SHP77 (cell line): Measurements from ENCODE around the gene CCSER1.
"Not testable (repeated sequence)": the region's sequence is repeated elsewhere in the genome, so short reads cannot be mapped to it uniquely, and the experiment has no call there.

Experiments used
- DNase-seq, 2 experiments: peaks; one replicate each; lab custom pipeline; 2025; lab: John Stamatoyannopoulos, UW

The CCSER1 gene

DNA sequence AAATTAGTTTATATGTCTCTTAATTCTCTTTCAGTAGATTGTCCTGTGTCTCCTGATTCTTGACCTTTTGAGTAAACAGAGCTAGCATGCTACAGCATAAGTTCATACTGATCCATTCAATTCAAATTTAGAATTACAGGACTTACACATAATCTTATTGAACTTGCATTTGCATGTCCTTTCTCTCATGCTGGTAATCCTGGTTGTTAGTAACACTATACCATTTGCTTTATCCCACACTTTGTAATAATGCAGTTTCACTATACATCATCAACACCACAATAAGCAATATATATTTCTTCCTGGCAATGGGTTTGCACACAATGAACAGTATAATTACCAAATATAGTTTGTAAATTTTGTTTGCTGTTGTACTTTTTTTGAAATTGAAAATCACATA, 1239.4 kb downstream of the CCSER1 start:
- no peak for DNase-seq

- no peak for DNase-seq
Measured at GRCh38 chr4:91369116-91369515, 1241.9 kb downstream of the CCSER1 start.

GRCh38 chr4:91373546-91373945, 1246.4 kb downstream of the CCSER1 start:
- no peak for DNase-seq

DNA sequence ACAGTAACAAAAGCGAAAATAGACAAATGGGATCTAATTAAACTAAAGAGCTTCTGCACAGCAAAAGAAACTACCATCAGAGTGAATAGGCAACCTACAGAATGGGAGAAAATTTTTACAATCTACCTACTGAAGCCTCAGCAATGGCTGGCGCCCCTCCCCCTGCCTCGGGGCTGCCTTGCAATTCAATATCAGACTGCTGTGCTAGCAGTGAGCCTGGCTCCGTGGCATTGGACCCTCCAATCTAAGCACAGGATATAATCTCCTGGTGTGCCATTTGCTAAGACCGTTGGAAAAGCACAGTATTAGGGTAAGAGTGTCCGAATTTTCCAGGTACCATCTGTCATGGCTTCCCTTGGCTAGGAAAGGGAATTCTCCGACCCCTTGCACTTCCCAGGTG, 1278.2 kb downstream of the CCSER1 start:
- not testable (repeated sequence) for DNase-seq

DNA sequence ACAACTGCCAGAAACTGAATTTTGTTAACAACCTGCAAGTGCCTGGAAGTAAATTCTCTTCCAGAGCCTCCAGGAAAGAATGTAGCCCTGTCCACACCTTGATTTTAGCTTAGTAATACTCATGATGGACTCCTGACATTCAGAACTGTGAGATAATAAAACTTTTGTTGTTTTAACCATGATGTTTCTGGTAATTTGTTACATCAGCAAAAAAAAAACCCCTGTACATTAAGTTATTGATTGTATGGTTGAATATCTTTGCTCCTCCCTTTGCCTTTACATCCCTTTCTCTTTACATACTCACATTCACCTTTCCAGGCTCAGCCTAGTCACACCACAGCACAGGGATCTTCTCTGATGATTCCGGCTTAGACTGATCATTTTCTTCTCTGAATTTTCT, 1294.8 kb downstream of the CCSER1 start:
- DNase-seq = no peak

GRCh38 chr4:91426725-91427124, 1299.5 kb downstream of the CCSER1 start:
- no peak for DNase-seq

- no peak for DNase-seq
Measured at GRCh38 chr4:91427171-91427570, 1300.0 kb downstream of the CCSER1 start.

DNA sequence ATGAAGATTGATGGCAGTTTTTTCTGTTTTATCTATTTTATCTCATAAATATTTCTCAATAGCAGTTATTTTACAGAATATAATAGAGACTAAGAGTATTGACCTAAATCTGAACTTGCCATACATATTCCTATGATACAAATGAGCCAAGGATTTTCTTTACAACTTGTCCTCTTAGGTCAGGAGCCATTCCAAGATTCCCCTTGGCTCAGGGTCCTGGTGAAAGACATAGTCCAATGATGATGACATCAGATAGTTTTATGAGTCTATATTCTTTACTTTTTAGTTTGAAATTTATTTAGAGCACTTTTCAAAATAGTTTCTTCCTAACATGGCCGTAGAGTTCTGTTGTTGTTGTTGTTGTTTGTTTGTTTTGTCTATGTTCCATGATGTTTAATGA, 1307.4 kb downstream of the CCSER1 start:
- DNase-seq = no peak

DNA sequence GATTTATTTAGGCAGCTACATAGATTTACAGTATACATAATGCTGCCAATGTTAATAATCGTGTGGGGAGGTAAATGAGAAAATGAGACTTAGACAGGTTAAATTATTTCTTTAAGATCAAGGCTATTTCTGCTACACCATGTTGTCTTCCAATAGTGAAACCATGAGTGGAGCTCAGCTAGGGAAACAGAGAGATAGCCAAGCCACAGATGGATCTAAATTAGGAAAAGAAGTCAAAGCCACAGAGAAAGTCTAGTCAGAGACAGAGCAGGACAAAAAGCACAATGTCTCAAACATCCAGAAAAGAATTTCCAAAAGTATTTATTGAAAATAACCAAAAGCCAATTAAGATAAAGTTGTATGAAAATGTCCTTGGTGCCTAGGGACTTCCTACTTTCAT, 1309.4 kb downstream of the CCSER1 start:
- DNase-seq = no peak

- no peak for DNase-seq
Measured at GRCh38 chr4:91447168-91447567, 1320.0 kb downstream of the CCSER1 start.

DNA sequence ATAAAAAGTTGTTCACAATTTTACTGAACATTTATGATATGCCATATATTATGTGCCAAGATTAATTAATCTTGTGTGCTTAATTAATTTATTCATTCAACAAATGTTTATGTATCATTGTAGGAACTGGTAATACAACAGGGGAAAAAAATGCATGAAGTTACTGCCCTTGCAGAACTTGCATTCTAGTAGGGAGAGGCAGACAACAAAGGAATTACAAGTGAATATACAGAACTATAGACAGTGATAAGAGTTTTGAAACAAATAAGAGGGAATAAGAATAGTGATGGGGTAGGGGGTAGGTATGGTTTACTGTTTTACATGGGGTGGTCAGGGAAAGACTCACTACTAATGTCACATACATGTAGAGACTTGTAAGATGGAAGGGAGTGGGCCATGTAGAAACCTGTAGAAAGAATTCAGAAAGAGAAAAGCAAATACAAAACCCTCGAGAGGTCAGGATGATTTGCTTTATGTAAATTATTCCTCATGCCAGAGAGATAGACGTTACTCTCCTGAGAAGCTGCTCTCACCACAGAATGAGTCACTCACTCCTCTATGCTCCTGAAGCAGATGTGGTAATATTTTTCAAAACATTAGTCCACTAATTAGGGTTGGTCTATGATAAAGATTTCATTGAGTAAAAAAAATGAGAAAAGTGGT, 1321.6 kb downstream of the CCSER1 start:
- no peak for DNase-seq

- no peak for DNase-seq
Measured at GRCh38 chr4:91454111-91454510, 1326.9 kb downstream of the CCSER1 start.

GRCh38 chr4:91462566-91462965, 1335.4 kb downstream of the CCSER1 start:
- DNase-seq = not testable (repeated sequence)

GRCh38 chr4:91470671-91471070, 1343.5 kb downstream of the CCSER1 start:
- no peak for DNase-seq

DNA sequence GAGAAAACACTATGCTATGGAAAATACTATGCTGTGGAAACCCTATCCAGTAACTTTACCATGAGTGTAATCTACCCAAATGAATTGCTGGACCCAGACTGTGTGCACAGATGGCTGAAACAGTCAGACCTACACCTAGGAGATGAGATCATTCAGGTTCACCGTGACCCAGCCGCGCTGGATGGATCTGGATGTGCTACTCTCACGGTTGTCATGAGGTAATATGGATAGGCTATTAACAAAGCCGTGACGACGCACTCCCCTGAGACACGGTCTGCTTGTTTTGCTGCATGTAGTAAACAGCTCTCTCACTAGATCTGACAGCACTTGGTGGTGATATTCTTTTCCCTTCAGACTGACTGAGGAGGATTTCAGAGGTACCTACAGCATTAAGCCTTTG, 1344.1 kb downstream of the CCSER1 start:
- no peak for DNase-seq

- DNase-seq = no peak
Measured at GRCh38 chr4:91472046-91472445, 1344.9 kb downstream of the CCSER1 start.

- no peak for DNase-seq
Measured at GRCh38 chr4:91485415-91485814, 1358.2 kb downstream of the CCSER1 start.

- no peak for DNase-seq
Measured at GRCh38 chr4:91488946-91489345, 1361.8 kb downstream of the CCSER1 start.

DNA sequence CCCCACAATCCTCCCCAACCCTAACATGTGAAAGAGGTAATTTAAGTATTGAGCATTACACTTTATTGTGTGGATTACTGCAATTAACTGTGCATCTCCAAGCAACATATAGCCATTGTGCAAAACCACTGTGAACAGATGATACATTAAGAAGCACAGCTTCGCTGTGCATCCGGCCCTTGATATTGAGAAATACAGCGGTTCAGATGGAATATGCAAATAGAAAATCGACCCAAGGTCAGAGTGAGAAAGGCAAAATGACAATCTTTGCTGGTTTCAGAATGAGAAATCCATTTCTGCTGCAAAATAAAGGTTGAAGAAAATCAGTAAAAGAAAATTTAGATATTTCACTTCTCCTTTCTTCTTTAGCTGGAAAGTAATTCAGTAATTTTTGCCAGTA, 1370.7 kb downstream of the CCSER1 start:
- DNase-seq = no peak

DNA sequence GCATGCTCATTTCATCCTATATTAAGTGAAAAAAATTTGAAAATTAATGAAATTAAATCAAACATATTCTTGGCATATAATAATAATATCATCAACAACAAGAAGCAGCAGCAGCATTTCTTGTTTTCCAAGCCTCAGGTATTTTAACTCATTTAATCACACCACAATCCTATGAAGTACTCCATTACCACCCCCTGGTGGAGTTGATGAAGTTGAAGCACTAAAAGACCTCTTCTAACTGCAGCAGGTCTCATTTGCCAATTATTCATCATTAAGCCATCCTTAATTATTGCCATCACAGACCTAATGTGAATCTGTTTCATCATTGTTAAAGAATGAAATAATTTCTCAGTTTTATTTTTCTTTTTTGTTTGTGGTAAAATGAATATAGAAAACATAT, 1375.2 kb downstream of the CCSER1 start:
- no peak for DNase-seq

- DNase-seq = no peak
Measured at GRCh38 chr4:91513326-91513725, 1386.1 kb downstream of the CCSER1 start.

DNA sequence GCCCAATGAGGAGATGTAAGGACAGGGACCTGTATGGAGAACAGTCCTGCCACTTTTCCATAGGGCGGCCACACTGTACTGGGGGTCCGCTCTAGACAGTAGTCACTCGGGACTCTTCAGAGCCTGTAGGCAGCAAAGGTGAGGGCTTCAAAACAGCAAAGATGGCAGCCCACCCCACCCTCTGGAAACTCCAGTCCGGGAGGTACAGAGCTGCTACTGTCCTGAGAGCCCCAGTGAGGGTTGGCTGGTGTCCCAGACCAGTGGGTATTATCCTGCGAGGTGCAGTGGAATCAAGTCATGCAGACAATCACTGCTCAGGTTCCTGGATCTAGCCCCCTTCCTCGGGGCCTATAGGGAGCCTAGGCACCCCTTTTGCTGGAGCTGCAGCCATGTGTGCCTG, 1392.0 kb downstream of the CCSER1 start:
- no peak for DNase-seq

- no peak for DNase-seq
Measured at GRCh38 chr4:91525621-91526020, 1398.4 kb downstream of the CCSER1 start.

GRCh38 chr4:91527056-91527455, 1399.9 kb downstream of the CCSER1 start:
- DNase-seq = no peak

DNA sequence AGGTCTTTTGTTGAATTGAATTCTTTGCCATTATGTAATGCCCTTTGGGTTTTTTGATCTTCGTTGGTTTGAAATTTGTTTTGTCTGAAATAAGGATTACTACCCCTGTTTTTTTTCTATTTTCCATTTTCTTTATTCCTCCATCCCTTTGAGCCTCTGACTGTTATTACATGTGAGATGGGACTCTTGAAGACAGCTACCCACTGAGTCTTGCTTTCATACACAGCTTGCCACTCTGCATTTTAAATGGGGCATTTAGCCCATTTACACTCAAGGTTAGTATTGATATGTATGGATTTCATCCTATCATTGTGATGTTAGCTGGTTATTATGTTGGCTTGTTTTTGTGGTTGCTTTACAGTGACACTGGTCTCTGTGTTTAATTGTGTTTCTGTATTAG, 1440.4 kb downstream of the CCSER1 start:
- no peak for DNase-seq
